Endothelial cell of umbilical vein (primary cell): ENCODE measurements around the gene SLC16A5. TPM values are rescaled to one million over a fixed set of nuclear protein-coding genes. Genes with fewer than 3 reads are reported as not detected.

Source experiments
- BruUV-seq: library from RNA; stranded (reverse); fragments of 400-500 nt; replicated peaks from 2 replicates; lab custom pipeline; 2021; lab: Mats Ljungman, UMichigan
- CTCF ChIA-PET: fragments of 300-600, 350-600 bp; sonication (Branson Sonifier 250); formaldehyde crosslinking; loops from one replicate; lab custom pipeline; 2021; ENCODE audit warnings: antibody characterized with exemption, inconsistent platforms; lab: Charles Lee
- POLR2A ChIA-PET: fragments of 300-600, 350-600 bp; sonication (Branson Sonifier 250); formaldehyde crosslinking; loops from one replicate; lab custom pipeline; 2021; ENCODE audit warnings: antibody characterized with exemption, inconsistent platforms; lab: Charles Lee
- DNase-seq: peaks from one replicate; pipeline ENCODE4 v3.0.0-alpha.2; 2011; ENCODE audit warnings: low read depth, low spot score
- FAIRE-seq: peaks from 2 replicates; lab custom pipeline; 2011; peaks lifted over from hg19 to GRCh38; lab: Jason Lieb, UNC
- H2AFZ ChIP-seq: 2 replicates; pipeline ENCODE4 v1.6.0; 2012; ENCODE audit warnings: low read depth, low read length, control low read depth, inconsistent platforms
- H3K27ac ChIP-seq: 2 replicates; pipeline ENCODE4 v1.5.1; 2011; ENCODE audit warnings: low read depth, mild to moderate bottlenecking, control low read depth, low read length, moderate library complexity; ENCODE audit not compliant: insufficient read depth
- H3K27me3 ChIP-seq, 2 experiments: 2 replicates each; pipeline versions ENCODE4 v1.6.0 to v1.6.1; 2011; ENCODE audit warnings: low read length in 2 of 2, mixed read lengths in 1 of 2; ENCODE audit not compliant: control insufficient read depth in 2 of 2, insufficient read depth in 2 of 2
- H3K36me3 ChIP-seq, 2 experiments: 2 replicates in 1 of 2; 3 replicates in 1 of 2; pipeline ENCODE4 v1.5.1; 2011; ENCODE audit warnings: low read length in 2 of 2, mild to moderate bottlenecking in 1 of 2, moderate library complexity in 1 of 2; ENCODE audit not compliant: control insufficient read depth in 2 of 2, insufficient read depth in 2 of 2; ENCODE audit errors: extremely low read depth in 1 of 2
- H3K4me1 ChIP-seq: 3 replicates; pipeline ENCODE4 v1.5.1; 2011; ENCODE audit warnings: mild to moderate bottlenecking, low read length; ENCODE audit not compliant: control insufficient read depth, insufficient read depth; ENCODE audit errors: extremely low read depth
- H3K4me2 ChIP-seq: 2 replicates; pipeline ENCODE4 v1.6.1; 2011; ENCODE audit warnings: low read length, control low read depth, mixed read lengths; ENCODE audit not compliant: insufficient read depth
- H3K4me3 ChIP-seq, 3 experiments: fragments of 200-600 bp in 1 of 3; sonication (generic), shearing (Covaris generic) in 1 of 3; replicated peaks in 1 of 3; 2 replicates each; pipeline ENCODE4 v1.5.1; 2011 to 2016; ENCODE audit warnings: control low read depth in 3 of 3, low read length in 3 of 3, mild to moderate bottlenecking in 2 of 3, inconsistent platforms in 1 of 3, low read depth in 1 of 3, moderate library complexity in 1 of 3; ENCODE audit not compliant: insufficient read depth in 1 of 3
- H3K79me2 ChIP-seq: 2 replicates; pipeline ENCODE4 v1.6.0; 2012; ENCODE audit warnings: low read length, inconsistent platforms; ENCODE audit not compliant: control insufficient read depth, insufficient read depth
- H3K9ac ChIP-seq: replicated peaks from 2 replicates; pipeline ENCODE3; 2011; ENCODE audit warnings: low read length, control low read depth; ENCODE audit not compliant: insufficient read depth; ENCODE audit errors: extremely low read depth
- H3K9me1 ChIP-seq: replicated peaks from 3 replicates; pipeline ENCODE4 v1.6.0; 2011; ENCODE audit warnings: mild to moderate bottlenecking, low read length; ENCODE audit not compliant: control insufficient read depth, insufficient read depth; ENCODE audit errors: extremely low read depth
- H3K9me3 ChIP-seq: replicated peaks from 2 replicates; pipeline ENCODE4 v1.5.1; 2012; ENCODE audit warnings: low read length, inconsistent platforms; ENCODE audit not compliant: control insufficient read depth, insufficient read depth
- H4K20me1 ChIP-seq: replicated peaks from 2 replicates; pipeline ENCODE3; 2011; ENCODE audit warnings: mild to moderate bottlenecking, low read length; ENCODE audit not compliant: control insufficient read depth, insufficient read depth; ENCODE audit errors: extremely low read depth
- EZH2 ChIP-seq: IDR thresholded peaks from 2 replicates; pipeline ENCODE4 v1.6.1; 2012; ENCODE audit warnings: borderline replicate concordance, low read depth, mild to moderate bottlenecking, moderate library complexity, low read length, inconsistent platforms; ENCODE audit not compliant: severe bottlenecking
- GATA2 ChIP-seq: IDR thresholded peaks from 2 replicates; pipeline ENCODE4 v1.7.0; 2011; ENCODE audit warnings: low read depth, mild to moderate bottlenecking, moderate library complexity, mixed read lengths, low read length; ENCODE audit not compliant: insufficient read length, insufficient read depth
- JUN ChIP-seq: IDR thresholded peaks from 2 replicates; pipeline ENCODE4 v1.6.1; 2011; ENCODE audit warnings: borderline replicate concordance, low read depth; ENCODE audit not compliant: insufficient read length, insufficient read depth
- POLR2A ChIP-seq: IDR thresholded peaks from 2 replicates; pipeline ENCODE4 v1.6.1; 2012; ENCODE audit warnings: low read depth, mild to moderate bottlenecking, control low read depth, low read length
- POLR2AphosphoS5 ChIP-seq: IDR thresholded peaks from 2 replicates; pipeline ENCODE4 v1.6.1; 2012; ENCODE audit warnings: low read depth, mild to moderate bottlenecking, control low read depth, low read length, moderate library complexity; ENCODE audit not compliant: insufficient read depth
- dilution Hi-C: fragments of 300-500 bp; cut with MboI; formaldehyde crosslinking; loops from one replicate; pipeline ENCODE4 v1.15.0; 2019; ENCODE audit warnings: low sequenced_read_pairs; ENCODE audit not compliant: extremely low pct_ligation_motif_present
- intact Hi-C: fragments of 100-400 bp; cut with micrococcal nuclease; formaldehyde crosslinking; loops from one replicate; pipeline ENCODE4 v1.10.0; 2022
- polyA plus RNA-seq, 4 experiments: library from polyadenylated mRNA; depleted of rRNA in 3 of 4; stranded (reverse) in 3 of 4; unstranded in 1 of 4; fragments of >200 nt; gene quantifications; 2 replicates each; pipeline versions ENCODE4 v1.2.1 to v1.2.3, GENCODE V29; 2011 to 2012; ENCODE audit warnings: missing spikeins in 1 of 4
- total RNA-seq: library from RNA; stranded (reverse); gene quantifications from 2 replicates; pipeline ENCODE4 v1.2.3, GENCODE V29; 2021
- TF ChIP-seq, protein P1 (sequence below): IDR thresholded peaks from 2 replicates; pipeline ENCODE4 v1.6.1; 2011; ENCODE audit not compliant: insufficient read depth, insufficient read length
- TF ChIP-seq, protein P2 (sequence below), 2 donors: IDR thresholded peaks; 1 replicate in 1 of 2; 2 replicates in 1 of 2; pipeline ENCODE4 v1.5.1; 2011; ENCODE audit warnings: low read length in 2 of 2, mild to moderate bottlenecking in 2 of 2, moderate library complexity in 2 of 2, control low read depth in 1 of 2, inconsistent platforms in 1 of 2, low read depth in 1 of 2; ENCODE audit not compliant: insufficient read depth in 1 of 2; ENCODE audit errors: extremely low read depth in 1 of 2

The SLC16A5 gene
- total and polyA plus RNA-seq, 2 donors (not counting 3 experiments of a cell fraction or from before 2014, with no cell fraction given): 16.4 to 23.3 TPM

DNA sequence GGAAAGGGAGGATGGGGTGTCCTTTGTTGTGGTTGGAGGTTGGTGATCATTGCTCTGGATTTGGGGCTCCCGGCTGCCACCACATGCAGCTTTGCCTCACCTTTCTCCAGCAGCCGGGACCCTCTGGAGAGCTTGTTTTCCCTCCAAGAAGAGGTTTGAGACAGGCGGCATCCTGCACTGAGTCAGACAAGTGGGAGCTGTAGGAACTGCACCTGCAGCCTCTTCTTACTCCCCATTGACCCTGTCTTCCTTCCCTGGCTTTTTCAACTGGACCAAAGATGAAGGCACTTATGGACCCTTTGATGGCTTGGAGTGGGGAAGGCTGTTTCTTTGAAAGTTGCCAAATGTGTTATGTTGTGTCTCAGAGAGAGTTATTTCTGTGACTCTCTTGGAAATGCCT lies 24.1 kb upstream of the SLC16A5 start:
- BruUV-seq: no TSS peak
- intact Hi-C loops (no loop called here), dilution Hi-C loops (no loop called here)
- H3K36me3 ChIP-seq: peaks cover 8 to 29% of the 10 kb centered on the region in 2 experiments
- no peak overlapping the region for H3K4me2 ChIP-seq
- POLR2A ChIA-PET: no interaction called here
- no peaks in the 10 kb centered on the region for H3K9me1 ChIP-seq
- no peaks in the 10 kb centered on the region for H3K27me3 ChIP-seq
- H2AFZ ChIP-seq: no peak overlapping the region
- CTCF ChIA-PET: interaction anchor here (0.8 to 6.1 kb wide), 5 partner anchors 11 to 51 kb away, joined by 3 to 80 read pairs (median 5); no protein-coding TSS in a partner anchor
- H3K9me3 ChIP-seq: no peaks in the 10 kb centered on the region
- H3K4me1 ChIP-seq: peaks cover 6% of the 10 kb centered on the region
- no peak for DNase-seq
- no peaks in the 10 kb centered on the region for H4K20me1 ChIP-seq
- H3K27ac ChIP-seq: no peak overlapping the region
- no peaks in the 10 kb centered on the region for H3K79me2 ChIP-seq
- TF ChIP-seq, protein P1, sequence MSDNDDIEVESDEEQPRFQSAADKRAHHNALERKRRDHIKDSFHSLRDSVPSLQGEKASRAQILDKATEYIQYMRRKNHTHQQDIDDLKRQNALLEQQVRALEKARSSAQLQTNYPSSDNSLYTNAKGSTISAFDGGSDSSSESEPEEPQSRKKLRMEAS: no peak
- TF ChIP-seq POLR2AphosphoS5 (no peak), JUN (no peak), POLR2A (no peak), EZH2 (no peak), GATA2 (no peak)
- TF ChIP-seq, protein P2, sequence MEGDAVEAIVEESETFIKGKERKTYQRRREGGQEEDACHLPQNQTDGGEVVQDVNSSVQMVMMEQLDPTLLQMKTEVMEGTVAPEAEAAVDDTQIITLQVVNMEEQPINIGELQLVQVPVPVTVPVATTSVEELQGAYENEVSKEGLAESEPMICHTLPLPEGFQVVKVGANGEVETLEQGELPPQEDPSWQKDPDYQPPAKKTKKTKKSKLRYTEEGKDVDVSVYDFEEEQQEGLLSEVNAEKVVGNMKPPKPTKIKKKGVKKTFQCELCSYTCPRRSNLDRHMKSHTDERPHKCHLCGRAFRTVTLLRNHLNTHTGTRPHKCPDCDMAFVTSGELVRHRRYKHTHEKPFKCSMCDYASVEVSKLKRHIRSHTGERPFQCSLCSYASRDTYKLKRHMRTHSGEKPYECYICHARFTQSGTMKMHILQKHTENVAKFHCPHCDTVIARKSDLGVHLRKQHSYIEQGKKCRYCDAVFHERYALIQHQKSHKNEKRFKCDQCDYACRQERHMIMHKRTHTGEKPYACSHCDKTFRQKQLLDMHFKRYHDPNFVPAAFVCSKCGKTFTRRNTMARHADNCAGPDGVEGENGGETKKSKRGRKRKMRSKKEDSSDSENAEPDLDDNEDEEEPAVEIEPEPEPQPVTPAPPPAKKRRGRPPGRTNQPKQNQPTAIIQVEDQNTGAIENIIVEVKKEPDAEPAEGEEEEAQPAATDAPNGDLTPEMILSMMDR (IDR thresholded peaks at IDR 0.05; ENCODE audit: extremely low read depth in 1 of 2, insufficient read depth in 1 of 2, low read depth in 1 of 2, low read length in 2 of 2): no peak
- H3K9ac ChIP-seq: no peak overlapping the region
- no peak for FAIRE-seq
- H3K4me3 ChIP-seq: no peak overlapping the region
